Non-pigmented ciliary epithelial cell (primary cell): ENCODE results near the gene TGM1.
"Not testable (repeated sequence)": the region's sequence is repeated elsewhere in the genome, so short reads cannot be mapped to it uniquely, and the experiment has no call there.

Source experiments
- DNase-seq: peaks from one replicate; pipeline ENCODE4 v3.0.0-alpha.2; 2010; ENCODE audit warnings: low read depth

Gene TGM1

GRCh38 chr14:24254630-24255392, 8.2 kb downstream of the TGM1 start:
- no peak for DNase-seq

- no peak for DNase-seq
Measured at GRCh38 chr14:24253936-24254335, 9.0 kb downstream of the TGM1 start.

DNA sequence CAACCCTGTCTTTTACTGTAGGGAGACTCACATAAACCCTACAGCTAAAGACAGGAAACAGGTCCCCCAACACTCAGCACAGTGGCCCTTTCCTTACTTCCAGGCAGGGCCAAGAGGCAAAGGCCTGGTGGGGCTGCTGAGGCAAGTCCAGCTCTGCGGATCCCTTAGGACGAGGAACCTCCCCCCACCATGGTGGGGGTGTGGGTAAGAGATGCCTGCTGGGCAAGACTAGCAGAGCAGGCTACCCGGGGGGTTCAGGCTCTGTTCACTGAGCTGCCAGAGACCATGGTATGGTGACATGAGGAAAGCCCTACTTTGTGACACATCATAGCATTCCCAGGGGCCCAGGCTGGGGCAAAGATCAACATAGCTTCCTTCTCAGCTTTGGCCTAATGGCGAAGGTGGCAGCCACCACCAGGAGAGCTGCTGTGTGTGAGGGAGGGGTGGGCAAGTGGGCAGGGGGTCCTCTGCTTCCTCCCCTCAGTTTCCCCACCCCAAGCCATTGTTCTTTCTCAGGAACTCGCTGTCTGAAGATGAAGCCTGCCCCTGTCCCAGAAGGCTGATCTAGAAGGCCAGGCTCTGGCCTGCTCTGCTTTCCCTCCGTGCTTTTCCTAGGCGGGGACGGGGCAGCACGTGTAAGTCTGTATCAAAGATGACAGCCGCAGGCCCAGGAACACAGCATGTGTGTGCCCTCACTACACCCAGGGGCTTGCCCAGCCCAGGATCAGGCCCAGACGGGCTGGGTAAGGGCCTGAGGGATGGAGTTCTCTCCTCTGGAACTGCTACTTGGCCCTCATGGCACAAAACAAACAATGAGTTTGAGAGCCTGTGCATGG, 10.5 kb downstream of the TGM1 start:
- DNase-seq: no peak

DNA sequence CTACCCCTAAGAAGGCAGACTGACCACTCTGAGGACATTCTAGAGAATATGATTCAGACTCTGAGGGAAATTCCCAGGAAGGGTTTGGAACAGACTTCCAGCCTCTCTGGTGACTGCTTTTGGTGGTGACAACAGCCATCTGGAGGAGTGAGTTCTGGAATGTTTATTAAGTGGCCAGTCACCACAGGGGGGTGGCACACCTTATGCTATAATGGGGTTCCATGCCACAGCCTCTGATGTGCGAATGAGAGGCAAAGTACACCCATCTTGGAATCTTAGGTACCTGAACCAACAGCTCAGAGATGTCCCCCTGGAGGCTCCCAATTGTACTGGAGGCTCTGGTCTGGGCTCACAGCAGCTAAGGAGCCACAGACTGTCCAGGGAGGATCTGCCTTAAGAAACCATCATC, 11.1 kb downstream of the TGM1 start:
- DNase-seq: no peak

DNA sequence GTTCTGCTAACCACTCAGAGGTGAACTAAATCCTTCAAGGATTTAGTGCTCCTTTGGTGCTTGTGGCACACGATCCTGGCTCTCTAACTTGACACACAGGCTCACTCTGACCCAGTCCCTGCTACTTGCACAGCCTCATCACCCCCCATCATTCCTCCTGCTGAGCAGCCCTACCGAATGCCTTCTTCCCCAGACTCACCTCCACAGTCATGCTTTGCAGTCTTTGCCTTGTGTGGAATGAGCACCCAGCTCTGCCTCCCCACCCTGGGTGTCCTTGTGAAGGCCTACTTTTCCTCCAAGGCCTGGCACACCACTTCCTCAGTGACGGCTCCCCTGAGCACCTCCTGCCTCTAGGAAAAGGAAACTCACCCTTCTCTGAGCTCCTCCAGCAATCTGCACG, 12.6 kb downstream of the TGM1 start:
- DNase-seq: no peak

DNA sequence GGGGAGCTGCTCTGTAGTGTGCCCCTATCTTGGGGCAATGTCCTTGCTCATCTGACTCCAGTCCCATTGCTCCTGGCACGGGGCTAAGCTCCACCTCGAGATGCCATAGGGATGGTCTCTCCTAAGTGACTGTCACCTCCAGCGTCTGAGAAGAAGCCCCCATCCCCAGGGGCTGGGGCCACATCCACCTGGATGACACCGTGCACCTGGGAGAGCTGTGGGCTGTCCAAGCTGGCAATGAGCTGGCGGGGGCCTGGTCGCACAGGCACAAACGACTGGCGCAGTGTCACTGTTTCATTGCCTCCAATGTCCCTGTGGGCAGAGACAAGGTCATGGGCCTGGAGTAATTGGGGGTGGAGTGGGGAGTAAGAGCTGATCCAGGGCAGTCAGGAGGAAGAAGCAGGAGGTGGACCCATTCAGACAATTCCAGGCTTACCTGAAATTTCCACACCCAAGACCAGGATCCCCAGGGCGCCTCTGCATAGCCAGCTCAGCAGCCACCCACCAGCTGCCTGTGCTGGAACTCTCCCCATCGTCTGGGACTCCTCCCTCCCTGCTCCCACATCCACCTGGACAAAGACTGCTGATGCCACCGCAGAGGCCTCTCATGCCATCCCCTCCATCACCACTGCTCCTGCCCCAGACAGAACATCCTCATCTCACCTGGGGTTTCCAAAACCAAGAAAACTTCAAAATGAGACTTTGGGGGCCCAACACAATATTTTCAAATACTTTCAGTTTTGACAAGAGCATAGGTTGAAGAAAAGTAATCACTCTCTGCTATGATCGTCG, 13.6 kb downstream of the TGM1 start:
- no peak for DNase-seq

GRCh38 chr14:24247422-24247821, 15.6 kb downstream of the TGM1 start:
- DNase-seq: no peak

- DNase-seq: no peak
Measured at GRCh38 chr14:24246765-24247212, 16.2 kb downstream of the TGM1 start.

DNA sequence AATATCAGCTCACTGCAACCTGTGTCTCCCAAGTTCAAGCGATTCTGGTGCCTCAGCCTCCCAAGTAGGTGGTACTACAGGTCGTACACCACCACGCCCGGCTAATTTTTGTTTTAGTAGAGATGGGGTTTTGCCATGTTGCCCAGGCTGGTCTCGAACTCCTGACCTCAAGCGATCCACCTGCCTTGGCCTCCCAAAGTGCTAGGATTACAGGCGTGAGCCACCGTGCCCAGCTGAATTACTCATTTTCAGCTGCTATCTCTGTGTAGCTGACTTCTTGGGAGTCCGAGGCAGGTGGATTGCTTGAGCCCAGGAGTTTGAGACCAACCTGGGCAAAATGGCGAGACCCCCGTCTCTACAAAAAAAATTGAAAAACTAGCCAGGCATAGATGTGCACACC, 17.6 kb downstream of the TGM1 start:
- not testable (repeated sequence) for DNase-seq

GRCh38 chr14:24243336-24243836, 19.6 kb downstream of the TGM1 start:
- DNase-seq: no peak

- peak; percentile 68 for DNase-seq
Measured at GRCh38 chr14:24241829-24242443, 21.0 kb downstream of the TGM1 start.

GRCh38 chr14:24240110-24240918, 22.7 kb downstream of the TGM1 start:
- DNase-seq: no peak

DNA sequence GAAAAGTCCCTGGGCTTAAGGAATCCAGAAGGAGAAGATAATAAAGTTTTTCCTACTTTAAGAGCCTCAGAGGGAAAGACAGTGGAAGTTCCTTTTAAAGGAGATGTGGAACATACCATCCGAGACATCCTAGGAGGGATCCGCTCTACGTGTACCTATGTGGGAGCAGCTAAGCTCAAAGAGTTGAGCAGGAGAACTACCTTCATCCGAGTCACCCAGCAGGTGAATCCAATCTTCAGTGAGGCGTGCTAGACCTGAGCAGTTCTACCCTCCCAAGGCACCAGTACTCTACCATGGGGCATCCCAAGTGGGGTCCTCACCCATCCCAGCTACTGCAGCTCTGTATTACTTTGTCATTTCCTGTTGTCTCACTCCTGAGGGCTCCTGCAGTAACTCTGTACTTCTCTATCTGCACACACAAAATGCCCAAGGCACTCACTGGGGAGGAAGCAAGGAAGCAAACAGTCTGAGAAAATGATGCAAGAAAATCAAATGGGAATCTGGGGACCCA, 24.4 kb downstream of the TGM1 start:
- no peak for DNase-seq

DNA sequence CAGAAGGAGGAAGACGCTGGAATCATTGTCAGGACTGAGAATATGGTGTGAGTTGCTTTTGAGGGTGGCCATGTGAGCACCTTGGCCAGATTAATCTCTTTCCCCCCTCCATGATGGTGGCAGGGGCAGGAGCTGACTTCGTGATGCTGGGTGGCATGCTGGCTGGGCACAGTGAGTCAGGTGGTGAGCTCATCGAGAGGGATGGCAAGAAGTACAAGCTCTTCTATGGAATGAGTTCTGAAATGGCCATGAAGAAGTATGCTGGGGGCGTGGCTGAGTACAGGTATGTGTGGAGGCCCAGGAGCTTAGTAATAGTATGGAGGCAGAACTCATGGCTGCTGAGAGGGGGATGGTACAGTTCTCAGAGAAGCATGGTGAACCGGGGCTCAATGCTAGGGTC, 24.9 kb downstream of the TGM1 start:
- DNase-seq: no peak

DNA sequence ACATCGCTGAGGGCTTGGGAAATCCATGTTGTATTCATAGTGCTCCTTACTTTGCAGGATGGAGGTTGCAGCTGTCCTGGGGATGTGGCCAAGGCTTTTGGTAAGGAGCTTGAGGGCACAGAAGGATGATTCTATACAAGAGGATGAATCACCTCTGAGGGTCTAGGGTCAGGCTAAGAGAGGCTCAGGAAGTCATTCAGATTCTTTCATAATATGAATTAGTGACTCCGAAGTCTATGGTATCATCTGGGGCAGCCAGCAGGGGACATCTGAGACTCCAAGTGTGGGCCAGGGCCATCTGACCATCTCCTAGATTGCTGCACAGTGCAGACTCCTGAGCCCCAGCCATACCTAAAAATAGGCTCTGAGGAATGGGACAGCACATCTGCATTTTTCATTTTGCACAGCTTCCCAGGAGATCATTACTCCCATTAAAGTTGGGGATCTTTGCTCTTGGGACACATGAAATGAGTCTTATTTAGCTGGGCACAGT, 25.5 kb downstream of the TGM1 start:
- DNase-seq: no peak

- DNase-seq: no peak
Measured at GRCh38 chr14:24236689-24237462, 26.1 kb downstream of the TGM1 start.

DNA sequence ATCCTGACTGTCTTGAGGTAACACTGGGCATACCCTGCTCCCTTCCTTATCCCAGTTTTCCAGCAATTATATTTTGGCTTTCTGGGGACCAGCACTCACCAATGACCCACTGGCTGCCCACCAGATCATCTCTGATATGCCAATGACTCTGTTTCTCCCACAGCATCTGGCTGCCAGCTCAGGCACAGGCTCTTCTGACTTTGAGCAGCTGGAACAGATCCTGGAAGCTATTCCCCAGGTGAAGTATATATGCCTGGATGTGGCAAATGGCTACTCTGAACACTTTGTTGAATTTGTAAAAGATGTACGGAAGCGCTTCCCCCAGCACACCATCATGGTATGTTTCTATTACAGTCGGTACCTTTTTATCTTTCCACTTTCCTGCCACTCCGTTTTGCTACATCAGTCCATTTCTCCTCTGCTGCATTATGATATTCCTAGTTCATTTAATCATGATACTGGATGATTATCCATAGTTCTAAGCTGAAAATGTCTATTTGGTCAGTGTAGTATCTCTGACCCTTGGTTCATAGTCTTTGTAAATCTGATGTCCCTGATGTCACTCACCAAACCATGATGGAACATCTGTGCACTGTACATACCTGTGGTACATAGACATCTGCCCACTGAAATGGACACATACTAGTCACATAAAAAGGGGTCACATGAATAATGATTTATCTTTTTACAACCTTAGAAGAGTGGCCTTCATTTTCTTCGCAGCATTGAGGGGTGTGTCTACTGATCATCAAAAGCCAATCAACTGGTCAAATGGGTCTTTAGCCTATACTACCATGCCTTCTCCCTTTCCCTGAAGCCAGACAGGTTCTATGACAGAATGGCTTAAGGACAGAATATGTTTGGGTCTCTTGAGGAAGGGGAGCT, 26.9 kb downstream of the TGM1 start:
- DNase-seq: no peak

- no peak for DNase-seq
Measured at GRCh38 chr14:24234095-24235005, 28.6 kb downstream of the TGM1 start.
